WTC11 (cell line): Measurements from ENCODE around the gene USF1. TPM values are rescaled to one million over a fixed set of nuclear protein-coding genes. Genes with fewer than 3 reads are reported as not detected.

Source experiments
- ATAC-seq: fragments of 200-7000 bp; cut with Tn5 transposase; 2 replicates; pipeline ENCODE4 v1.10.0; 2021; ENCODE audit warnings: mild to moderate bottlenecking, moderate library complexity
- CTCF ChIA-PET: fragments of 300-600 bp; sonication (Branson Sonifier 250); formaldehyde crosslinking; loops from one replicate; lab custom pipeline; 2021; ENCODE audit warnings: antibody characterized with exemption; lab: Charles Lee
- POLR2A ChIA-PET: fragments of 350-600 bp; sonication (Branson Sonifier 250); formaldehyde crosslinking; loops from one replicate; lab custom pipeline; 2021; ENCODE audit warnings: antibody characterized with exemption; lab: Charles Lee
- DNase-seq: peaks from one replicate; pipeline ENCODE4 v3.0.0; 2021; ENCODE audit warnings: low spot score
- H3K27ac Mint-ChIP-seq: 2 replicates; pipeline ENCODE4 v1.8.0; 2021; ENCODE audit warnings: mixed read lengths
- H3K27me3 Mint-ChIP-seq: 2 replicates; pipeline ENCODE4 v1.8.0; 2021; ENCODE audit warnings: low read depth, mild to moderate bottlenecking, moderate library complexity, mixed read lengths
- H3K36me3 Mint-ChIP-seq: 2 replicates; pipeline ENCODE4 v1.8.0; 2021; ENCODE audit warnings: mixed read lengths
- H3K4me1 Mint-ChIP-seq: 2 replicates; pipeline ENCODE4 v1.8.0; 2022; ENCODE audit warnings: mixed read lengths
- H3K4me3 Mint-ChIP-seq: 2 replicates; pipeline ENCODE4 v1.8.0; 2021; ENCODE audit warnings: mild to moderate bottlenecking, moderate library complexity, mixed read lengths
- H3K9me3 Mint-ChIP-seq: 2 replicates; pipeline ENCODE4 v1.8.0; 2021; ENCODE audit warnings: mixed read lengths
- FOXP1 ChIP-seq: sonication (generic); formaldehyde crosslinking; IDR thresholded peaks from 2 replicates; pipeline ENCODE4 v1.8.0; 2022; ENCODE audit warnings: missing genetic modification reagents, mild to moderate bottlenecking, moderate library complexity, borderline replicate concordance
- GRHL2 ChIP-seq: fragments of 250-450 bp; sonication (Bioruptor Pico); IDR thresholded peaks from 2 replicates; pipeline ENCODE4 v1.8.0; 2022; ENCODE audit warnings: mild to moderate bottlenecking, moderate library complexity; ENCODE audit not compliant: insufficient replicate concordance, severe bottlenecking
- MXD4 ChIP-seq: fragments of 250-450 bp; sonication (Bioruptor Pico); IDR thresholded peaks from 2 replicates; pipeline ENCODE4 v1.8.0; 2021; ENCODE audit warnings: mild to moderate bottlenecking, moderate library complexity, borderline replicate concordance
- NFYB ChIP-seq: sonication (generic); formaldehyde crosslinking; conservative IDR thresholded peaks from 2 replicates; pipeline ENCODE4 v1.8.0; 2022; ENCODE audit warnings: low read depth, missing genetic modification reagents
- NR1H2 ChIP-seq: sonication (generic); formaldehyde crosslinking; IDR thresholded peaks from 2 replicates; pipeline ENCODE4 v1.9.0; 2021; ENCODE audit warnings: mild to moderate bottlenecking, moderate library complexity, missing genetic modification reagents
- USF2 ChIP-seq: sonication (generic); formaldehyde crosslinking; IDR thresholded peaks from 2 replicates; pipeline ENCODE4 v1.8.1; 2023; ENCODE audit warnings: mild to moderate bottlenecking, missing genetic modification reagents, moderate library complexity
- ZNF263 ChIP-seq: sonication (generic); formaldehyde crosslinking; IDR thresholded peaks from 2 replicates; pipeline ENCODE4 v1.8.1; 2022; ENCODE audit warnings: low read depth, mild to moderate bottlenecking, moderate library complexity, missing genetic modification reagents
- ZNF281 ChIP-seq: sonication (generic); formaldehyde crosslinking; IDR thresholded peaks from 2 replicates; pipeline ENCODE4 v1.8.0; 2023; ENCODE audit warnings: mild to moderate bottlenecking, missing genetic modification reagents
- ZNF317 ChIP-seq: sonication (generic); formaldehyde crosslinking; IDR thresholded peaks from 2 replicates; pipeline ENCODE4 v1.8.1; 2023; ENCODE audit warnings: low read depth, mild to moderate bottlenecking, moderate library complexity, missing genetic modification reagents, borderline replicate concordance
- ZNF425 ChIP-seq: fragments of 250-450 bp; sonication (Bioruptor Pico); conservative IDR thresholded peaks from 2 replicates; pipeline ENCODE4 v1.9.0; 2021; ENCODE audit warnings: mild to moderate bottlenecking
- ZNF512 ChIP-seq: sonication (generic); formaldehyde crosslinking; IDR thresholded peaks from 2 replicates; pipeline ENCODE4 v1.8.1; 2022; ENCODE audit warnings: missing genetic modification reagents, borderline replicate concordance
- total RNA-seq: library from RNA; stranded (reverse); gene quantifications from 3 replicates; pipeline ENCODE4 v1.2.3, GENCODE V29; 2021

USF1 gene
- total RNA-seq, 1 experiment from 2014 or later, result 65.6 TPM

GRCh38 chr1:161091796-161092507 lies 46.2 kb upstream of the USF1 start (continued):
- TF ChIP-seq ZNF281 (CRISPR knock-in tag) (no peak), USF2 (CRISPR knock-in tag) (no peak), FOXP1 (CRISPR knock-in tag) (no peak)

GRCh38 chr1:161091093-161091492 lies 45.3 kb upstream of the USF1 start:
- H3K9me3 Mint-ChIP-seq, result no peaks in the 10 kb centered on the region
- H3K4me1 Mint-ChIP-seq, result peaks cover 13% of the 10 kb centered on the region
- DNase-seq (no peak), ATAC-seq (no peak)
- H3K4me3 Mint-ChIP-seq, result no peak overlapping the region
- no peaks in the 10 kb centered on the region for H3K36me3 Mint-ChIP-seq
- H3K27me3 Mint-ChIP-seq, result peaks cover 6% of the 10 kb centered on the region; the same call in 1 of the 2 replicates
- H3K27ac Mint-ChIP-seq, result no peak overlapping the region
- ChIA-PET POLR2A (no interaction called here), CTCF (interaction anchor here (0.6 to 3.0 kb wide), 2 partner anchors 20 to 133 kb away, joined by 3 to 23 read pairs; no protein-coding TSS in a partner anchor)
- TF ChIP-seq ZNF425 (CRISPR knock-in tag) (no peak), ZNF263 (CRISPR knock-in tag) (no peak), NR1H2 (CRISPR knock-in tag) (no peak), ZNF281 (CRISPR knock-in tag) (no peak), NFYB (CRISPR knock-in tag) (no peak), GRHL2 (CRISPR knock-in tag) (no peak), ZNF512 (CRISPR knock-in tag) (no peak), ZNF317 (no peak), MXD4 (no peak)
